HepG2 (cell line): ENCODE data around the gene PSMB10. TPM values are rescaled to one million over a fixed set of nuclear protein-coding genes. Genes with fewer than 3 reads are reported as not detected.

Experiments used
- ATAC-seq: fragments of 200-7000 bp; cut with Tn5 transposase; 3 replicates; pipeline ENCODE4 v1.9.1; 2020; ENCODE audit warnings: mild to moderate bottlenecking, moderate library complexity
- BruUV-seq: library from RNA; stranded (reverse); fragments of 400-500 nt; replicated peaks from 2 replicates; lab custom pipeline; 2021; lab: Mats Ljungman, UMichigan
- CTCF ChIA-PET: fragments of 300-600 bp; formaldehyde crosslinking; extraction: SDS; loops from one replicate; lab custom pipeline; 2021; ENCODE audit warnings: low total read pairs, inconsistent platforms, low intra/inter-chr PET ratio; lab: Yijun Ruan, JAX
- POLR2A ChIA-PET: fragments of 350-600 bp; sonication (Branson Sonifier 250); formaldehyde crosslinking; loops from one replicate; lab custom pipeline; 2020; ENCODE audit warnings: antibody characterized with exemption, inconsistent platforms; lab: Yijun Ruan, JAX
- DNase-seq: peaks from one replicate; pipeline ENCODE4 v3.0.0-alpha.2; 2015; ENCODE audit warnings: low spot score
- FAIRE-seq: peaks from 3 replicates; lab custom pipeline; 2011; peaks lifted over from hg19 to GRCh38; lab: Jason Lieb, UNC
- H2AFZ ChIP-seq: one replicate; pipeline ENCODE4 v1.6.1; 2011; ENCODE audit warnings: low read length, inconsistent platforms
- H3K27ac ChIP-seq: fragments of 300-600 bp; 3 replicates; pipeline ENCODE4 v1.8.0; 2011; ENCODE audit warnings: mixed run types, mild to moderate bottlenecking, mixed read lengths, low read length, inconsistent platforms; ENCODE audit not compliant: insufficient read depth; ENCODE audit errors: extremely low read length
- H3K27me3 ChIP-seq, 2 experiments: fragments of 200-600 bp in 1 of 2; 2 replicates in 1 of 2; 3 replicates in 1 of 2; pipeline versions ENCODE4 v1.6.0 to v1.8.0; 2011; ENCODE audit warnings: low read length in 2 of 2, mild to moderate bottlenecking in 2 of 2, moderate library complexity in 2 of 2, inconsistent platforms in 1 of 2; ENCODE audit not compliant: insufficient read depth in 2 of 2, control insufficient read depth in 1 of 2
- H3K36me3 ChIP-seq, 2 experiments: fragments of 200-600 bp in 1 of 2; replicated peaks in 1 of 2; 2 replicates in 1 of 2; 3 replicates in 1 of 2; pipeline versions ENCODE4 v1.5.1 to v1.8.0; 2011; ENCODE audit warnings: low read length in 2 of 2, inconsistent platforms in 1 of 2; ENCODE audit not compliant: insufficient read depth in 2 of 2, control insufficient read depth in 1 of 2
- H3K4me1 ChIP-seq: 2 replicates; pipeline ENCODE4 v1.5.1; 2012; ENCODE audit warnings: low read length, inconsistent platforms; ENCODE audit not compliant: insufficient read depth
- H3K4me2 ChIP-seq: 2 replicates; pipeline ENCODE4 v1.6.0; 2011; ENCODE audit warnings: low read depth, low read length, inconsistent platforms
- H3K4me3 ChIP-seq, 3 experiments: fragments of 200-600 bp in 1 of 3; sonication (generic), shearing (Covaris generic) in 1 of 3; replicated peaks in 1 of 3; 2 replicates each; pipeline ENCODE4 v1.5.1; 2011 to 2016; ENCODE audit warnings: low read length in 3 of 3, inconsistent platforms in 2 of 3, low read depth in 2 of 3, mild to moderate bottlenecking in 2 of 3, control low read depth in 1 of 3, mixed read lengths in 1 of 3; ENCODE audit not compliant: insufficient read depth in 1 of 3
- H3K79me2 ChIP-seq: one replicate; pipeline ENCODE4 v1.6.1; 2011; ENCODE audit warnings: low read length, inconsistent platforms; ENCODE audit not compliant: insufficient read depth
- H3K9ac ChIP-seq: 2 replicates; pipeline ENCODE4 v1.6.0; 2011; ENCODE audit warnings: mild to moderate bottlenecking, low read depth, low read length, inconsistent platforms; ENCODE audit not compliant: insufficient read depth
- H3K9me3 ChIP-seq: 2 replicates; pipeline ENCODE4 v1.5.1; 2012; ENCODE audit warnings: mild to moderate bottlenecking, low read length
- H4K20me1 ChIP-seq: 2 replicates; pipeline ENCODE4 v1.6.0; 2011; ENCODE audit warnings: inconsistent platforms, mild to moderate bottlenecking, low read length, moderate library complexity; ENCODE audit not compliant: insufficient read depth
- GMEB2 ChIP-seq: IDR thresholded peaks from 2 replicates; pipeline ENCODE4 v1.6.1; 2016; ENCODE audit warnings: missing biosample characterization, missing genetic modification reagents, low read depth
- KDM3A ChIP-seq: IDR thresholded peaks from 2 replicates; pipeline ENCODE4 v1.6.1; 2018; ENCODE audit warnings: low read depth, missing compliant biosample characterization
- KLF6 ChIP-seq: IDR thresholded peaks from 2 replicates; pipeline ENCODE4 v1.8.0; 2016; ENCODE audit warnings: missing biosample characterization, missing genetic modification reagents
- LRRFIP1 ChIP-seq: sonication (generic); formaldehyde crosslinking; conservative IDR thresholded peaks from 2 replicates; pipeline ENCODE4 v1.4.0; 2020; ENCODE audit warnings: missing genetic modification reagents
- MAFK ChIP-seq, 2 experiments: IDR thresholded peaks in 1 of 2; conservative IDR thresholded peaks in 1 of 2; 2 replicates each; pipeline ENCODE4 v1.6.1; 2011; ENCODE audit warnings: improper control_type of control experiment in 2 of 2, low read length in 2 of 2
- POLR2A ChIP-seq, 2 experiments: IDR thresholded peaks; 2 replicates each; pipeline ENCODE4 v1.6.1; 2011; ENCODE audit warnings: low read depth in 2 of 2, low read length in 2 of 2, mild to moderate bottlenecking in 1 of 2, moderate library complexity in 1 of 2; ENCODE audit not compliant: insufficient read depth in 1 of 2
- SRSF4 ChIP-seq: fragments of 200-400 bp; formaldehyde crosslinking; IDR thresholded peaks from one replicate; pipeline ENCODE4 v1.6.1; 2018; ENCODE audit warnings: mild to moderate bottlenecking, low read depth, low read length, moderate library complexity; ENCODE audit not compliant: poor library complexity, severe bottlenecking
- ZNF605 ChIP-seq: sonication (generic); formaldehyde crosslinking; IDR thresholded peaks from 2 replicates; pipeline ENCODE4 v1.8.0; 2022; ENCODE audit warnings: mild to moderate bottlenecking, missing genetic modification reagents
- ZNF652 ChIP-seq: IDR thresholded peaks from 2 replicates; pipeline ENCODE4 v1.6.1; 2016; ENCODE audit warnings: low read depth, borderline replicate concordance
- WGBS: methylation state at CpG from one replicate; pipeline ENCODE4 v1.1.6; 2017; ENCODE audit warnings: low lambda C conversion rate; 5-methylcytosine and 5-hydroxymethylcytosine counted together
- in situ Hi-C: cut with HindIII; loops from 2 replicates; pipeline ENCODE4 v1.10.0; 2017; ENCODE audit warnings: low pct_unique_long_range_greater_than_20kb; ENCODE audit not compliant: extremely low pct_ligation_motif_present
- intact Hi-C: fragments of 100-400 bp; cut with micrococcal nuclease; formaldehyde crosslinking; loops from one replicate; pipeline ENCODE4 v1.10.0; 2022; ENCODE audit not compliant: unreplicated experiment
- polyA plus RNA-seq, 8 experiments: library from polyadenylated mRNA; depleted of rRNA in 3 of 8; stranded (reverse) in 7 of 8; unstranded in 1 of 8; fragments of >200 nt; fragmentation: Illumina TruSeq in 4 of 8; extraction: Trizol in 4 of 8; gene quantifications; 2 replicates each; pipeline versions ENCODE4 v1.2.1 to v1.2.3, GENCODE V29; 2011 to 2016; ENCODE audit warnings: low read depth in 4 of 8, missing spikeins in 1 of 8, mixed read lengths in 1 of 8; ENCODE audit not compliant: insufficient read depth in 1 of 8
- total RNA-seq, 5 experiments: library from RNA; depleted of rRNA; stranded (reverse); fragments of >200 nt; fragmentation: Illumina TruSeq; extraction: Trizol; gene quantifications; 2 replicates each; pipeline ENCODE4 v1.2.3, GENCODE V29; 2016; ENCODE audit warnings: low read depth in 1 of 5

PSMB10 gene
- total and polyA plus RNA-seq, 2 of the 13 experiments (the other 11 are each of a cell fraction or from before 2014, with no cell fraction given), result 12.7 to 65.9 TPM

GRCh38 chr16:67932462-67932840, 4.2 kb downstream of the PSMB10 start:
- no TSS peak for BruUV-seq
- Histone ChIP-seq H3K27me3 (no peaks in the 10 kb centered on the region; a peak in 1 of 5 replicates), H3K4me3 (no peak overlapping the region), H3K9me3 (no peaks in the 10 kb centered on the region), H2AFZ (no peak overlapping the region), H4K20me1 (no peaks in the 10 kb centered on the region; the same call in 1 of the 2 replicates), H3K4me1 (peaks cover 26% of the 10 kb centered on the region), H3K9ac (no peak overlapping the region), H3K36me3 (peaks cover 15 to 22% of the 10 kb centered on the region in 2 experiments; a peak in 4 of 5 replicates), H3K4me2 (no peak overlapping the region), H3K79me2 (peaks cover 23% of the 10 kb centered on the region), H3K27ac (no peak overlapping the region)
- ChIA-PET POLR2A (interaction anchor here (2.4 to 3.7 kb wide), 2 partner anchors 11 to 39 kb away, joined by 8 to 32 read pairs; partner anchors contain the start of genes LCAT and PSKH1), CTCF (interaction anchor here (0.9 kb wide), 1 partner anchor 116 kb away, joined by 3 read pairs; no protein-coding TSS in a partner anchor)
- WGBS, result 98% methylated on average over 4 of the region's 4 CpGs
- no peak for ATAC-seq
- DNase-seq, result no peak
- intact Hi-C loops, result no loop called here
- no peak for FAIRE-seq
- in situ Hi-C loops, result loop anchor here (10.0 kb wide), 1 partner anchor 268 kb away; the partner anchor contains the start of genes ACD, C16orf86, ENKD1 and PARD6A
- TF ChIP-seq LRRFIP1 (CRISPR knock-in tag) (no peak), KDM3A (CRISPR knock-in tag) (no peak), GMEB2 (CRISPR knock-in tag) (no peak), SRSF4 (no peak), MAFK (conservative IDR thresholded peaks at IDR 0.05 in 1 of 2, IDR thresholded peaks at IDR 0.05 in 1 of 2; ENCODE audit: low read length in 2 of 2) (no peak), ZNF652 (CRISPR knock-in tag) (no peak), ZNF605 (CRISPR knock-in tag) (0 out of 2 replicates have a peak, but pooled peaks have one; percentile 23), KLF6 (CRISPR knock-in tag) (no peak), POLR2A (IDR thresholded peaks at IDR 0.05; ENCODE audit: insufficient read depth in 1 of 2, low read depth in 2 of 2, low read length in 2 of 2) (0 out of 4 replicates have a peak, but pooled peaks of 1 of the 2 experiments have one; percentile 3)
